ENCODE measurements around the gene ADSL. TPM values are rescaled to one million over a fixed set of nuclear protein-coding genes. Genes with fewer than 3 reads are reported as not detected.
A peak's percentile ranks its signal among the peaks of the same experiment; 100 is the strongest.

ADSL gene
- total and polyA plus RNA-seq, 8 donors = 40.4 to 110 (median 101) TPM

DNA sequence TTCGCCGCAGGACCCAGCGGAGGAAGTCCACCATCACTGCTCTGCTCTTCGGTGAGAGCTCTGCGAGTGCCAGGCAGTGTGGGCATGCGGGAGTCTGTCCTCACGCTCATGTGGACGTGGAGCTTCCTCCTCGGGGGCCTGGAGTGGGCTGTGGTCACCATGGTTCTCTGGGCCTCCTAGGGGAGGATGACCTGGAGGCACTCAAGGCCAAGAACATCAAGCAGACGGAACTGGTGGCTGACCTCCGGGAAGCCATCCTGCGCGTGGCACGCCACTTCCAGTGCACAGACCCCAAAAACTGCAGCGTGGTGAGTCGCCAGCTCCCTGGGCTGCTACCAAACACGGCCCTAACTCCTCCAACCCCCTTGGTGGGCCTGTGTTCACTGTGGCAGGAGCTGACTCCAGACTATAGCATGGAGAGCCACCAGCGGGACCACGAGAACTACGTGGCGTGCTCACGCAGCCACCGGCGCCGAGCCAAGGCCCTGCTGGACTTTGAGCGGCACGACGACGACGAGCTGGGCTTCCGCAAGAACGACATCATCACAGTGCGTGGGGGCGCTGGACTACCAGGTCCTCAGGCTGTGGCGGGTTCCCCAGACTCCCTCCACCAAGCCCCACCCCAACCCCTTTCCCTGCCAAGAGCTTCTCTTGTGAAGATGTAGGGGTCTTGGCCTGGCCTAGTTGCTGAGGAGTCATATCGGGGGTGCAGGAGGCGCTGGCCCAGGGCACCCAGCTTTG lies 60.9 kb downstream of the ADSL start:
- Histone ChIP-seq H3K27ac (no peak overlapping the region), H3K36me3 (peaks cover 0 to 99% of the 10 kb centered on the region in 2 donors), H3K9me3 (no peaks in the 10 kb centered on the region), H3K4me1 (no peaks in the 10 kb centered on the region), H3K27me3 (no peaks in the 10 kb centered on the region), H3K4me3 (no peak overlapping the region)
- intact Hi-C loops (cut with DNase I) = no loop called here
- ATAC-seq (no peak), DNase-seq (no peak)
- TF ChIP-seq, protein P1, sequence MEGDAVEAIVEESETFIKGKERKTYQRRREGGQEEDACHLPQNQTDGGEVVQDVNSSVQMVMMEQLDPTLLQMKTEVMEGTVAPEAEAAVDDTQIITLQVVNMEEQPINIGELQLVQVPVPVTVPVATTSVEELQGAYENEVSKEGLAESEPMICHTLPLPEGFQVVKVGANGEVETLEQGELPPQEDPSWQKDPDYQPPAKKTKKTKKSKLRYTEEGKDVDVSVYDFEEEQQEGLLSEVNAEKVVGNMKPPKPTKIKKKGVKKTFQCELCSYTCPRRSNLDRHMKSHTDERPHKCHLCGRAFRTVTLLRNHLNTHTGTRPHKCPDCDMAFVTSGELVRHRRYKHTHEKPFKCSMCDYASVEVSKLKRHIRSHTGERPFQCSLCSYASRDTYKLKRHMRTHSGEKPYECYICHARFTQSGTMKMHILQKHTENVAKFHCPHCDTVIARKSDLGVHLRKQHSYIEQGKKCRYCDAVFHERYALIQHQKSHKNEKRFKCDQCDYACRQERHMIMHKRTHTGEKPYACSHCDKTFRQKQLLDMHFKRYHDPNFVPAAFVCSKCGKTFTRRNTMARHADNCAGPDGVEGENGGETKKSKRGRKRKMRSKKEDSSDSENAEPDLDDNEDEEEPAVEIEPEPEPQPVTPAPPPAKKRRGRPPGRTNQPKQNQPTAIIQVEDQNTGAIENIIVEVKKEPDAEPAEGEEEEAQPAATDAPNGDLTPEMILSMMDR (IDR thresholded peaks at IDR 0.05) = no peak

DNA sequence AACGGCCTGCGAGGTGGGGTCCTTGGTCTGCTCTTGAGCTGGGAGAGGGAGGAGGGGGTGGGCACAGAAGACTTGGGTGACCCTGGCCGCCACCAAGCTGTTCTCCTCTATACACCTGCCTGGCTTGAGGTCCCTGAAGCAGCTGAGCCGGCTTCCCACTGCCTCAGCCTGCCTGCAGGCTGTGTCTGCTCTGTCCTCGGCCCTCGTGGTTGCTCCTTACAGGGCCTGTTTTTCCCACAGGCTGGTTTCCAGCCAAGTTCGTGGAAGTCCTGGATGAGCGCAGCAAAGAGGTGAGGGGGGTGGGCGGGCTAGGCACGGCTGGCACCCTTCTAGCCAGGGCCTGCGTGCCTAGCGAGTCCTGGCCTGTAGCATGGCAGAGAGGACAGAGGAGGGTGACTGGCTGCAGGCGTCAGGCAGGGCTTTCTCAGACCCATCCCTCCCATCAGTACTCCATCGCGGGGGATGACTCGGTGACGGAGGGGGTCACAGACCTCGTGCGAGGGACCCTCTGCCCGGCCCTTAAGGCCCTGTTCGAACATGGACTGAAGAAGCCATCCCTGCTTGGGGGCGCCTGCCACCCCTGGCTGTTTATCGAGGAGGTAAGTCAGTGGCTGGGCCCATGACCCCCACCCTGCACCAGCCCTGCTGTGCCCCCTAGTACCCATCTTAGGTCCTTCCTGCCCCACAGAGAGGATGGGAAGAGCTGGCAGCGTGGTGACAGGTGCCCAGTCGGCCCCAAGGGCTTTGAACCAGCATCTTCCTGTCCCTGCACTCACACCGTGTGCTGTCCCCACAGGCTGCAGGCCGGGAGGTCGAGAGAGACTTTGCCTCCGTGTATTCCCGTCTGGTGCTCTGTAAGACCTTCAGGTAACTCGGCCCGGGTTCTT lies 61.8 kb downstream of the ADSL start:
- peak in 1 of 4 donors; percentile 29 for DNase-seq
- H3K27ac ChIP-seq = no peak overlapping the region
- no peak for ATAC-seq
- no peak overlapping the region for H3K4me3 ChIP-seq
- no peaks in the 10 kb centered on the region for H3K9me3 ChIP-seq
- H3K4me1 ChIP-seq = peaks cover 0 to 2% of the 10 kb centered on the region in 2 donors
- H3K27me3 ChIP-seq = no peaks in the 10 kb centered on the region
- intact Hi-C loops (cut with DNase I) = no loop called here
- TF ChIP-seq, protein P1 (IDR thresholded peaks at IDR 0.05) = no peak
- peaks cover 0 to 98% of the 10 kb centered on the region in 2 donors for H3K36me3 ChIP-seq

DNA sequence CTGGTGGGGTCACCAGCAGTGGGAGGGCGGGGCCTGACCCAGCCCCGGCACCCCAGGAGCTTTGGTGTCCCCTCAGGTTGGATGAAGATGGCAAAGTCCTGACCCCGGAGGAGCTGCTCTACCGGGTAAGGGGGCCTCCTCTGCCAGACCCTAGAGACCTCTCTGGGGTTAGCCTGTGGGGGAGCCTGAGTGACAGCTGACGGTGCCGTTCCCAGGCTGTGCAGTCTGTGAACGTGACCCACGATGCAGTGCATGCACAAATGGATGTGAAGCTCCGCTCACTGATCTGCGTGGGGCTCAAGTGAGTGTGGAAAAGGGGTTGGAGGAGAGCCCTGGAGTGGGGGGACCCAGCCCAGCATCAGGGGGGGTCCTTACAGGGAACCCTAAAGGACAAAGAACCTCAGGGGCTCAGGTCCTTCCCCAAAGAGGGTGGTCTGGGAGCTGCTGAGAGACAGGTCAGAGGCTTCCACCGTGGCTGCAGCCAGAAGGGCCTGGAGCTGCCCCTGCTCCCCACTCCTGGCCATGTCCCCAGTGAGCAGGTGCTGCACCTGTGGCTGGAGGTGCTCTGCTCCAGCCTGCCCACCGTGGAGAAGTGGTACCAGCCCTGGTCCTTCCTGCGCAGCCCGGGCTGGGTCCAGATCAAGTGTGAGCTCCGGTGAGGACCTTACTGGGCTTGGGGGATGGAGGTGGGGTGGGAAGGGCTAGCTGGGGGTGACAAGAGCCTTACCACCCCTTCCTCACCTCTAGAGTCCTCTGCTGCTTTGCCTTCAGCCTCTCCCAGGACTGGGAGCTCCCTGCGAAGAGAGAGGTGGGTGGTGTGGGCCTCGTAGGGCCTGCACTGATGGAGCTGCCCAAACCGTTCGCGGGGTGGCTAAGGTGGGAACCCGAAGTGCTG lies 62.7 kb downstream of the ADSL start:
- no peak overlapping the region for H3K4me3 ChIP-seq
- H3K27me3 ChIP-seq = no peaks in the 10 kb centered on the region
- no peak overlapping the region for H3K27ac ChIP-seq
- peaks cover 0 to 94% of the 10 kb centered on the region in 2 donors for H3K36me3 ChIP-seq
- ATAC-seq (no peak), DNase-seq (peak in 1 of 4 donors; percentile 28)
- H3K9me3 ChIP-seq = no peaks in the 10 kb centered on the region
- intact Hi-C loops (cut with DNase I) = no loop called here
- TF ChIP-seq, protein P1 (IDR thresholded peaks at IDR 0.05) = no peak
- H3K4me1 ChIP-seq = peaks cover 0 to 5% of the 10 kb centered on the region in 2 donors

DNA sequence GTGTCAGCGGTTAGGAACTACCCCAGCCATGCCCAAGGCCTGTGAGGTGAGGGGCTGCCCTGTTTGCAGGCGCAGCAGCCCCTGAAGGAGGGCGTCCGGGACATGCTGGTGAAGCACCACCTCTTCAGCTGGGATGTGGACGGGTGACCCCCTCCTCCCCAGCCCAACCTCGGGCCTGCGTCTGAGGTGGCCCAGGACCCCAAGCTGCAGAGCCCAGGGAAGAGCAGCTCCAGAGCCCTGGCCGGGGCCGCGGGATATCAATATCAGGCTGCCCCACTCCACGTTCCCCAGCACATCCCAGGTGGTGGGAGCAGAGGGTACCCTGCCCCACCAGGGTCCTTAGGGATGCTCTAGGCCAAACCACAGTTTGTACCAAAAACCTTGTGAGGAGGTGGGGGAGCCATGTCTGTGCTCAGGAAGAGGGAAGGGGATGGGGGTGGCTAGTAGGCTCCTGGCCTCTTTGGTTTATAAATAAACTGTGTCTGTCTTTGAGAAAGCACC lies 63.4 kb downstream of the ADSL start:
- Histone ChIP-seq H3K9me3 (no peaks in the 10 kb centered on the region), H3K27ac (no peak overlapping the region), H3K4me3 (no peak overlapping the region), H3K36me3 (peaks cover 0 to 91% of the 10 kb centered on the region in 2 donors), H3K4me1 (peaks cover 0 to 9% of the 10 kb centered on the region in 2 donors), H3K27me3 (no peaks in the 10 kb centered on the region)
- ATAC-seq (no peak), DNase-seq (peak in 1 of 4 donors; percentile 30)
- intact Hi-C loops (cut with DNase I) = no loop called here
- TF ChIP-seq, protein P1 (IDR thresholded peaks at IDR 0.05) = no peak
